Osteocyte (in vitro differentiated cells): ENCODE data around the gene SLC35G6. TPM values are rescaled to one million over a fixed set of nuclear protein-coding genes. Genes with fewer than 3 reads are reported as not detected.
"Not testable (repeated sequence)": the region's sequence is repeated elsewhere in the genome, so short reads cannot be mapped to it uniquely, and the experiment has no call there.

Experiments used
- DNase-seq: peaks from one replicate; pipeline ENCODE4 v3.0.0; 2021; ENCODE audit warnings: mixed read lengths; ENCODE audit not compliant: unreplicated experiment; ENCODE audit errors: extremely low spot score
- H3K27ac Mint-ChIP-seq: one replicate; pipeline ENCODE4 v1.8.0; 2021; ENCODE audit warnings: mild to moderate bottlenecking, mixed read lengths; ENCODE audit not compliant: unreplicated experiment
- H3K27me3 Mint-ChIP-seq: one replicate; pipeline ENCODE4 v1.8.0; 2021; ENCODE audit warnings: mixed read lengths; ENCODE audit not compliant: unreplicated experiment
- H3K36me3 Mint-ChIP-seq: one replicate; pipeline ENCODE4 v1.8.0; 2021; ENCODE audit warnings: mixed read lengths; ENCODE audit not compliant: unreplicated experiment
- H3K4me1 Mint-ChIP-seq: one replicate; pipeline ENCODE4 v1.8.0; 2021; ENCODE audit warnings: mixed read lengths; ENCODE audit not compliant: unreplicated experiment
- H3K4me3 Mint-ChIP-seq: one replicate; pipeline ENCODE4 v1.8.0; 2021; ENCODE audit warnings: mild to moderate bottlenecking, moderate library complexity, mixed read lengths; ENCODE audit not compliant: unreplicated experiment
- H3K9me3 Mint-ChIP-seq: one replicate; pipeline ENCODE4 v1.8.0; 2021; ENCODE audit warnings: mixed read lengths; ENCODE audit not compliant: unreplicated experiment
- CTCF ChIP-seq: fragments of 200-600 bp; sonication (generic); IDR thresholded peaks from 2 replicates; pipeline ENCODE4 v1.5.0; 2021; ENCODE audit warnings: antibody characterized with exemption, mild to moderate bottlenecking, moderate library complexity
- total RNA-seq: library from RNA; stranded (reverse); gene quantifications from 2 replicates; pipeline ENCODE4 v1.2.1, GENCODE V29; 2021

Gene SLC35G6
- total RNA-seq, 1 donor from 2014 or later: not detected

DNA sequence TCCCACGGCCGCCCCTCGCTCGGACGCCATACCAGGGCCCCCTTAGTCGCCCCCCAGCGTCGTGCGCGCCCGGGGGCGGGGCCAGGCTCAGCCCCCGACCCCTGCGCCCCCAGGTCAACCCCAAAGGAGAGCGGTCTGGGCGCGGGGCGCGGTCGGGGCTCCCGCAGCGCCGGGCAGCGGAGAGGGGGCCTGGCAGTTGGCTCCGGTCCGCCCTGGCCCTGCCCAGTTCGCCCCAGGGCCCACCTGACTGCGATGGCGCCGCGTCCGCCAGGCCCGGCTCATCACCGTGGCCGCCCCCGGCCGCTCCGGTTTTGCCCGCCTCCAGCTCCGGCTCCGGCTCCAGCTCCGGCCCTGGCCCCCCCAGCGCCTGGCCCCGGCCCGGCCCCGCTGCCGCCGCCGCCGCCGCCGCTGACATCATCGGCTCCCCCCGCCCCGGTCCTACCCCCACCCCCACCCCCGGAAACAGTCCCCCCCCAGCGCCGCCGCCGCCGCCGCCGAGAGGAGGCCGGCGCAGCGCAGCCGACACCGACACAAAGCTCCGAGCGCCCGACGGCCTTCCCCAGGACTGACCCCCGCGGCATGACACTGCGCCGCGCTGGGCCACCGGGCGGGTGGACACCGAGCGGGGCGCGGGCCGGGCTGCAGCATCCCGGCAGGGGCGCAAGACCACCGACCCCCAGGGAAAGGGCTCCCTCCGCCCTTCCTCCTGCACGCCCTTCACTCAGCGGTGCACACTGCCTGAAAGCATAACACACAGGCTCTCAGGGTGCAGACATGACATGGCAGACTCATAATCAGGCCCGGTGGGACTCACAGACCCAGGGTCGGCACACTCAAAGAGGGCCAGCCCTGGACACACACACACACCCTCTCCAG lies 1.8 kb upstream of the SLC35G6 start, which contains the start of gene ZBTB4:
ZBTB4 (minus strand) TSS at position 419 of the 876 bp plus-strand sequence. CDS start 12,830 bp downstream, outside the sequence.
- TF ChIP-seq CTCF: no peak

GRCh38 chr17:7480089-7480384 lies 1.2 kb upstream of the SLC35G6 start:
- peaks cover 4% of the 10 kb centered on the region for H3K36me3 Mint-ChIP-seq
- DNase-seq: no peak
- H3K27me3 Mint-ChIP-seq: no peaks in the 10 kb centered on the region
- no peak for TF ChIP-seq CTCF
- H3K27ac Mint-ChIP-seq: peak overlapping the region; percentile 95
- H3K4me3 Mint-ChIP-seq: peak overlapping the region; percentile 84
- no peaks in the 10 kb centered on the region for H3K9me3 Mint-ChIP-seq
- H3K4me1 Mint-ChIP-seq: peaks cover 61% of the 10 kb centered on the region

More for the DNA sequence above, 1.8 kb upstream of the SLC35G6 start, which contains the start of gene ZBTB4:
- H3K4me1 Mint-ChIP-seq: peaks cover 58% of the 10 kb centered on the region
- DNase-seq: no peak
- peaks cover 4% of the 10 kb centered on the region for H3K36me3 Mint-ChIP-seq
- no peaks in the 10 kb centered on the region for H3K27me3 Mint-ChIP-seq
- H3K9me3 Mint-ChIP-seq: no peaks in the 10 kb centered on the region
- peak within 1 kb of the TSS; percentile 95 for H3K27ac Mint-ChIP-seq
- peak within 1 kb of the TSS; percentile 84 for H3K4me3 Mint-ChIP-seq

GRCh38 chr17:7481842-7482741 lies 846 bp downstream of the SLC35G6 start:
- H3K27me3 Mint-ChIP-seq, H3K36me3 Mint-ChIP-seq, DNase-seq, H3K9me3 Mint-ChIP-seq: not testable (repeated sequence)
- Mint-ChIP-seq H3K27ac (peak overlapping the region; percentile 100), H3K4me3 (peak overlapping the region; percentile 91), H3K4me1 (peaks cover 63% of the 10 kb centered on the region)

- H3K9me3 Mint-ChIP-seq, DNase-seq, H3K36me3 Mint-ChIP-seq, H3K27me3 Mint-ChIP-seq: not testable (repeated sequence)
- H3K27ac Mint-ChIP-seq: peak overlapping the region; percentile 100
- peak overlapping the region; percentile 91 for H3K4me3 Mint-ChIP-seq
- H3K4me1 Mint-ChIP-seq: peaks cover 63% of the 10 kb centered on the region
These were observed 1.5 kb downstream of the SLC35G6 start for GRCh38 chr17:7482742-7483088.

GRCh38 chr17:7483255-7484066 lies 2.2 kb downstream of the SLC35G6 start:
- Mint-ChIP-seq H3K4me1 (peaks cover 61% of the 10 kb centered on the region), H3K36me3 (peaks cover 7% of the 10 kb centered on the region), H3K27me3 (no peaks in the 10 kb centered on the region), H3K9me3 (no peaks in the 10 kb centered on the region), H3K4me3 (peak overlapping the region; percentile 91), H3K27ac (peak overlapping the region; percentile 100)
- TF ChIP-seq CTCF: no peak
- DNase-seq: peak; percentile 96
